ENCODE measurements around the gene BTF3L4.
"Not testable (repeated sequence)": the region's sequence is repeated elsewhere in the genome, so short reads cannot be mapped to it uniquely, and the experiment has no call there.

BTF3L4 gene

GRCh38 chr1:52055866-52056162 is 281 bp upstream of the BTF3L4 start:
- DNase-seq = no peak

- DNase-seq = no peak
Measured at GRCh38 chr1:52056937-52057231, 789 bp downstream of the BTF3L4 start.

GRCh38 chr1:52057255-52057654 is 1.2 kb downstream of the BTF3L4 start:
- DNase-seq = no peak

- no peak for DNase-seq
Measured at GRCh38 chr1:52057876-52058415, 1.9 kb downstream of the BTF3L4 start.

- DNase-seq = no peak
Measured at GRCh38 chr1:52059321-52059720, 3.2 kb downstream of the BTF3L4 start.

- no peak for DNase-seq
Measured at GRCh38 chr1:52059888-52060287, 3.8 kb downstream of the BTF3L4 start.

- DNase-seq = no peak
Measured at GRCh38 chr1:52060822-52061221, 4.7 kb downstream of the BTF3L4 start.

GRCh38 chr1:52063192-52063591 is 7.1 kb downstream of the BTF3L4 start:
- DNase-seq = no peak

GRCh38 chr1:52070704-52071103 is 14.6 kb downstream of the BTF3L4 start:
- DNase-seq = no peak

- no peak for DNase-seq
Measured at GRCh38 chr1:52072291-52072690, 16.2 kb downstream of the BTF3L4 start.

- not testable (repeated sequence) for DNase-seq
Measured at GRCh38 chr1:52077277-52077676, 21.2 kb downstream of the BTF3L4 start.

GRCh38 chr1:52080014-52080415 is 23.9 kb downstream of the BTF3L4 start:
- DNase-seq = no peak

- not testable (repeated sequence) for DNase-seq
Measured at GRCh38 chr1:52087892-52088291, 31.8 kb downstream of the BTF3L4 start.

- DNase-seq = not testable (repeated sequence)
Measured at GRCh38 chr1:52094300-52094699, 38.2 kb downstream of the BTF3L4 start.

- DNase-seq = no peak
Measured at GRCh38 chr1:52096216-52096615, 40.1 kb downstream of the BTF3L4 start.

- no peak for DNase-seq
Measured at GRCh38 chr1:52098139-52098871, 42.2 kb downstream of the BTF3L4 start.

GRCh38 chr1:52102336-52103013 is 46.4 kb downstream of the BTF3L4 start:
- DNase-seq = no peak

- no peak for DNase-seq
Measured at GRCh38 chr1:52111492-52111891, 55.4 kb downstream of the BTF3L4 start.

GRCh38 chr1:52112489-52112888 is 56.4 kb downstream of the BTF3L4 start:
- DNase-seq = no peak

- no peak for DNase-seq
Measured at GRCh38 chr1:52119301-52120079, 63.4 kb downstream of the BTF3L4 start.

- DNase-seq = no peak
Measured at GRCh38 chr1:52122384-52122783, 66.3 kb downstream of the BTF3L4 start.

- no peak for DNase-seq
Measured at GRCh38 chr1:52123622-52124021, 67.5 kb downstream of the BTF3L4 start.

GRCh38 chr1:52125736-52126359 is 69.8 kb downstream of the BTF3L4 start:
- no peak for DNase-seq

Measured in activated CD4-positive, CD25-positive, alpha-beta regulatory T cell treated with anti-CD3 and anti-CD28 coated beads, Interleukin-2, amount 50 U/mL, for 72 hours (primary cell).